SU-DHL-6 (cell line): ENCODE measurements around the gene MPZL3.

Source experiments
- CTCF ChIP-seq: fragments of 200-600 bp; sonication (generic); IDR thresholded peaks from one replicate; pipeline ENCODE4 v1.5.1; 2017; ENCODE audit warnings: antibody characterized with exemption, mild to moderate bottlenecking, low read length, moderate library complexity; ENCODE audit not compliant: insufficient read depth, poor library complexity, severe bottlenecking
- EZH2phosphoT487 ChIP-seq: fragments of 200-600 bp; sonication (generic), shearing (Covaris generic); conservative IDR thresholded peaks from 2 replicates; pipeline ENCODE4 v1.6.1; 2018; ENCODE audit warnings: mild to moderate bottlenecking, antibody characterized with exemption, low read length, moderate library complexity, mixed read lengths

DNA sequence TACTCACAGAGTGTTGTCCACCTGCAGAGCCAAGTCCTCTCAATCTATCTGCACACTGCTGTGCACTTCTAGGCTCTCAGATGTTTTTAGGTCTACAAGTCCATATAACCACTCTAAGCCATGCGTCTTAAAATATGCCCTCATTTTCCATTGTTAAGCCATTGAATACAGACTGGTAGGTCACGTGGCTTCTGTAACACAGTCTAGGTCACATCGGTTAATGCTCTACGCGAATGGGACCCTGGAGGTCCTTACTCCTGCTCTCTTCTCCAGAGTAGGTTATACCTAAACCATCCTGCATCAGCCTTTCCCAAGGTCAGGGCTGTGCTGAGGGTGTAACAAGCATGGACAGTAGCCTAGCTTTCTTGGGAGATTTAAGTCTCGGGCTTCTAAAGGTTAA lies 28.2 kb downstream of the MPZL3 start:
- no peak for TF ChIP-seq CTCF
- TF ChIP-seq EZH2phosphoT487, result no peak
